Measurements from ENCODE around the gene NEUROG1. TPM values are rescaled to one million over a fixed set of nuclear protein-coding genes. Genes with fewer than 3 reads are reported as not detected.
A peak's percentile ranks its signal among the peaks of the same experiment; 100 is the strongest.

NEUROG1 gene
- total RNA-seq, 1 donor from 2014 or later = not detected

- no peaks in the 10 kb centered on the region for H3K36me3 Mint-ChIP-seq (ENCODE audit: low read depth)
- peaks cover 10% of the 10 kb centered on the region for H3K4me1 Mint-ChIP-seq (ENCODE audit: low read depth)
- H3K4me3 Mint-ChIP-seq (ENCODE audit: unreplicated experiment) = peak within 1 kb of the TSS; percentile 66
- H3K9me3 Mint-ChIP-seq (ENCODE audit: low read depth) = no peaks in the 10 kb centered on the region
- no peak for DNase-seq (ENCODE audit: low spot score)
- no peak for TF ChIP-seq CTCF (IDR thresholded peaks at IDR 0.05)
- H3K27ac Mint-ChIP-seq (ENCODE audit: unreplicated experiment) = no peak within 1 kb of the TSS
- peaks cover 68% of the 10 kb centered on the region for H3K27me3 Mint-ChIP-seq (ENCODE audit: low read depth)
These were observed 43.0 kb upstream of the NEUROG1 start, which contains the start of gene CXCL14 for GRCh38 chr5:135578685-135579341. Gene CXCL14, minus strand, starts transcription at chr5:135578991. Its CDS starts 213 bp downstream, at chr5:135578778.

DNA sequence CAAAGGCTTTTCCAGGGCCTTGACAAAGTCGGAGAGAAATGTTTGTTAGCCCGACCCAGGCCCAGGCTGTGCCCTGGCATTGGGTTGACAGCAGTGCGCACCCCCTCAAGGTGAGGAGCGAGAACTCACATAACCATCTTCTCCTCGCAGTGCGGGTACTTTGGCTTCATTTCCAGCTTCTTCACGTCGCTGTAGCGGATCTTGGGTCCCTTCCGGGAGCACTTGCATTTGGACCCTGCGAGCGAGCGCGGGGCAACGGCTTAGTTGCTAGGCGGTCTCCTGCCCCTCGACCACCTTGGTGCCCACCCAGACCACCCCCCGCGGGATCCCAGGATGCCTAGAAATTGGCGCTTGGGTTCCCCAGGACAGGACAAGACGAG, 42.5 kb upstream of the NEUROG1 start:
- H3K4me1 Mint-ChIP-seq (ENCODE audit: low read depth) = peaks cover 10% of the 10 kb centered on the region
- H3K27me3 Mint-ChIP-seq (ENCODE audit: low read depth) = peaks cover 63% of the 10 kb centered on the region
- H3K9me3 Mint-ChIP-seq (ENCODE audit: low read depth) = no peaks in the 10 kb centered on the region
- no peak overlapping the region for H3K4me3 Mint-ChIP-seq (ENCODE audit: unreplicated experiment)
- no peaks in the 10 kb centered on the region for H3K36me3 Mint-ChIP-seq (ENCODE audit: low read depth)
- H3K27ac Mint-ChIP-seq (ENCODE audit: unreplicated experiment) = no peak overlapping the region
- no peak for TF ChIP-seq CTCF (IDR thresholded peaks at IDR 0.05)
- no peak for DNase-seq (ENCODE audit: low spot score)

DNA sequence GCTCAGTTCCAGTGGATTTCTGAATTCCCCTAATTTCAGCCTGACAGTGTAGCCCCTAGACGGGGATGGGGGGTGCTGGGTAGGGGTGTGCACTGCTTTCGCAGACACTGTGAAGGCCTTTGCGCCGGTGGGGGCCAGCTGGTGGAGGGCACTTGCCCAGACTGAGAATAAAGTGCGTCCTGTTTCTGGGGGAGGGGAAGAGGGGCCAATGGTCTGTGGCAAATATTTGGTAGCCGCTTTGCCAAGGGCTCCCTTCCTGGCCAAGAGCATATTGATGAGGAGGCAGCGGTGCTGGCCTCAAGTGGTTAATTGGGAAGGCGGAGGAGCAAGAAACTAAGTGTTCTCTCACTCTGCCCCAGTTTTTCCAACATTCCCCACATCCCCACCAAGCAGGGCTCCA, 41.7 kb upstream of the NEUROG1 start:
- Mint-ChIP-seq H3K36me3 (ENCODE audit: low read depth) (no peaks in the 10 kb centered on the region), H3K4me1 (ENCODE audit: low read depth) (peaks cover 10% of the 10 kb centered on the region), H3K27me3 (ENCODE audit: low read depth) (peaks cover 58% of the 10 kb centered on the region), H3K9me3 (ENCODE audit: low read depth) (no peaks in the 10 kb centered on the region), H3K27ac (ENCODE audit: unreplicated experiment) (no peak overlapping the region), H3K4me3 (ENCODE audit: unreplicated experiment) (no peak overlapping the region)
- no peak for TF ChIP-seq CTCF (IDR thresholded peaks at IDR 0.05)
- DNase-seq (ENCODE audit: low spot score) = no peak

DNA sequence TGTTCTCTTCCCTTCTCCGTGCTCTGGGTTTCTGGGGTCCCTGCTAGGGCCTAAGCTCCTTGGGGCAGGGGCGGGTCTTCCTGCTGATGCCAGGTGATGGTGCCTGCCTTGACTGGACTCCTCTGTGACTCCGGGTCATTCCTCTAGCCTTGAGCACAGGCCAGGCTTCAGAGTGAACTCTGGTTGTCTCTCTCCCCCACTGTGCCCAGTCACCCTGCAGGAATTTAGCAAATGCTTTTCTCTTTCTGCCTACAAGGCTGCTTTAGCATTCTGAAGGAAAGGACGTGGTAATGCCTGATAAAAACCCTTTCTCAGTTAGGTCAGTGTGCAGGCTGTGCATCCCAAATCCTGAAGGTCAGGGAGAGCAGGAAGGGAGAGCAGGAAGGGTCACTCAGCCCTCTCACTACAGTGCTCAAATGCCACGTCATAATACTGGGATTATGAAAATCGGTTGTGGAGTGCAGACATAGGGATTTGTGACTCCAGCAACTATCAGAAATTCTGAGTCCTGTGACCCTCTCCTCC, 40.4 kb upstream of the NEUROG1 start:
- Mint-ChIP-seq H3K27me3 (ENCODE audit: low read depth) (peaks cover 51% of the 10 kb centered on the region), H3K9me3 (ENCODE audit: low read depth) (no peaks in the 10 kb centered on the region), H3K4me1 (ENCODE audit: low read depth) (peaks cover 10% of the 10 kb centered on the region), H3K4me3 (ENCODE audit: unreplicated experiment) (no peak overlapping the region), H3K27ac (ENCODE audit: unreplicated experiment) (no peak overlapping the region), H3K36me3 (ENCODE audit: low read depth) (no peaks in the 10 kb centered on the region)
- no peak for TF ChIP-seq CTCF (IDR thresholded peaks at IDR 0.05)
- DNase-seq (ENCODE audit: low spot score) = no peak

DNA sequence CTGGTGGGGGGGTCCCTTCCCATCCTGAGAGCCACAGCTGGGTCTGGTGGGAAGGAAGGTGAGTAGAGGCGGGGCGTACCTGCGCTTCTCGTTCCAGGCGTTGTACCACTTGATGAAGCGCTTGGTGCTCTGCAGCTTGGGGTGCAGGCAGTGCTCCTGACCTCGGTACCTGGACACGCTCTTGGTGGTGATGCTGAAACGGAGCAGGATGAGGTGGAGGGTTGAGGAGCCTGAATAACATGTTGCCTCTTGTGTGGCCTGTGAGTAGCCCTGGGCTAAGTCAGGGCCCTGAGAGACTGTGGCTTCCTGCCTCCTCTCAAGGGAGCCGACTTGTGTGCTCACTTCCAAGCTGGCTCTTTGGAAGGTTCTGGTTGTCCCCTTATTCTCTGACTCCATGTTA, 38.7 kb upstream of the NEUROG1 start:
- no peak for TF ChIP-seq CTCF (IDR thresholded peaks at IDR 0.05)
- Mint-ChIP-seq H3K27ac (ENCODE audit: unreplicated experiment) (no peak overlapping the region), H3K9me3 (ENCODE audit: low read depth) (no peaks in the 10 kb centered on the region), H3K4me3 (ENCODE audit: unreplicated experiment) (no peak overlapping the region), H3K36me3 (ENCODE audit: low read depth) (no peaks in the 10 kb centered on the region), H3K4me1 (ENCODE audit: low read depth) (peaks cover 10% of the 10 kb centered on the region), H3K27me3 (ENCODE audit: low read depth) (peaks cover 38% of the 10 kb centered on the region)
- DNase-seq (ENCODE audit: low spot score) = no peak
